Endothelial cell (in vitro differentiated cells): ENCODE results near the gene ITPK1. TPM values are rescaled to one million over a fixed set of nuclear protein-coding genes. Genes with fewer than 3 reads are reported as not detected.

Experiments
- DNase-seq: peaks from one replicate; pipeline ENCODE4 v3.0.0; 2021; ENCODE audit warnings: low spot score
- H3K27ac Mint-ChIP-seq: one replicate; pipeline ENCODE4 v1.8.0; 2021; ENCODE audit warnings: mixed read lengths, inconsistent platforms; ENCODE audit not compliant: unreplicated experiment
- H3K27me3 Mint-ChIP-seq: one replicate; pipeline ENCODE4 v1.8.0; 2021; ENCODE audit warnings: mild to moderate bottlenecking, moderate library complexity, mixed read lengths, inconsistent platforms; ENCODE audit not compliant: unreplicated experiment
- H3K36me3 Mint-ChIP-seq: one replicate; pipeline ENCODE4 v1.8.0; 2021; ENCODE audit warnings: mild to moderate bottlenecking, low read depth, mixed read lengths, inconsistent platforms; ENCODE audit not compliant: unreplicated experiment
- H3K4me1 Mint-ChIP-seq: one replicate; pipeline ENCODE4 v1.8.0; 2021; ENCODE audit warnings: mild to moderate bottlenecking, mixed read lengths, inconsistent platforms; ENCODE audit not compliant: unreplicated experiment
- H3K4me3 Mint-ChIP-seq: one replicate; pipeline ENCODE4 v1.8.0; 2021; ENCODE audit warnings: mild to moderate bottlenecking, mixed read lengths, inconsistent platforms; ENCODE audit not compliant: unreplicated experiment
- H3K9me3 Mint-ChIP-seq: one replicate; pipeline ENCODE4 v1.8.0; 2021; ENCODE audit warnings: mixed read lengths, inconsistent platforms; ENCODE audit not compliant: unreplicated experiment
- CTCF ChIP-seq: fragments of 200-600 bp; sonication (generic); IDR thresholded peaks from one replicate; pipeline ENCODE4 v1.5.0; 2021; ENCODE audit warnings: antibody characterized with exemption; ENCODE audit not compliant: unreplicated experiment
- total RNA-seq: library from RNA; stranded (reverse); fragmentation: NEBNext Ultra II Directional; extraction: Animal tissue kit (Norgen Biotek cat#: 25700); gene quantifications from one replicate; pipeline ENCODE4 v1.2.1, GENCODE V29; 2021; ENCODE audit not compliant: unreplicated experiment

ITPK1 gene
- total RNA-seq, 1 donor from 2014 or later, result 39.2 TPM

- Mint-ChIP-seq H3K27me3 (peaks cover 5% of the 10 kb centered on the region), H3K4me1 (peaks cover 15% of the 10 kb centered on the region), H3K27ac (no peak overlapping the region), H3K36me3 (no peaks in the 10 kb centered on the region), H3K9me3 (no peaks in the 10 kb centered on the region), H3K4me3 (no peak overlapping the region)
- TF ChIP-seq CTCF, result no peak
- DNase-seq, result no peak
Measured at GRCh38 chr14:93039649-93040315, 75.9 kb downstream of the ITPK1 start.

GRCh38 chr14:93037351-93037750 is 78.4 kb downstream of the ITPK1 start:
- H3K4me1 Mint-ChIP-seq, result peaks cover 8% of the 10 kb centered on the region
- no peak overlapping the region for H3K27ac Mint-ChIP-seq
- no peak for TF ChIP-seq CTCF

GRCh38 chr14:93036652-93037345 is 78.9 kb downstream of the ITPK1 start:
- no peaks in the 10 kb centered on the region for H3K36me3 Mint-ChIP-seq
- peaks cover 2% of the 10 kb centered on the region for H3K27me3 Mint-ChIP-seq
- no peaks in the 10 kb centered on the region for H3K9me3 Mint-ChIP-seq
- peaks cover 6% of the 10 kb centered on the region for H3K4me1 Mint-ChIP-seq
- H3K4me3 Mint-ChIP-seq, result no peak overlapping the region
- no peak overlapping the region for H3K27ac Mint-ChIP-seq
- no peak for DNase-seq
- no peak for TF ChIP-seq CTCF

More at GRCh38 chr14:93037351-93037750, 78.4 kb downstream of the ITPK1 start:
- H3K9me3 Mint-ChIP-seq, result no peaks in the 10 kb centered on the region
- no peak for DNase-seq
- H3K36me3 Mint-ChIP-seq, result no peaks in the 10 kb centered on the region
- peaks cover 3% of the 10 kb centered on the region for H3K27me3 Mint-ChIP-seq
- no peak overlapping the region for H3K4me3 Mint-ChIP-seq

- H3K9me3 Mint-ChIP-seq, result no peaks in the 10 kb centered on the region
- H3K27me3 Mint-ChIP-seq, result peaks cover 2% of the 10 kb centered on the region
- no peak for TF ChIP-seq CTCF
- no peak for DNase-seq
- H3K4me1 Mint-ChIP-seq, result peaks cover 6% of the 10 kb centered on the region
- no peak overlapping the region for H3K4me3 Mint-ChIP-seq
- H3K36me3 Mint-ChIP-seq, result no peaks in the 10 kb centered on the region
- H3K27ac Mint-ChIP-seq, result no peak overlapping the region
Measured at GRCh38 chr14:93035917-93036651, 79.6 kb downstream of the ITPK1 start.

GRCh38 chr14:93035585-93035916 is 80.2 kb downstream of the ITPK1 start:
- Mint-ChIP-seq H3K9me3 (no peaks in the 10 kb centered on the region), H3K27ac (no peak overlapping the region), H3K4me3 (no peak overlapping the region), H3K4me1 (peaks cover 6% of the 10 kb centered on the region), H3K36me3 (no peaks in the 10 kb centered on the region), H3K27me3 (peaks cover 2% of the 10 kb centered on the region)
- DNase-seq, result no peak
- no peak for TF ChIP-seq CTCF
